Loucy (cell line): Measurements from ENCODE around the gene ATP13A4.

Source experiments
- H2AFZ ChIP-seq: fragments of 200-600 bp; sonication (generic); 2 replicates; pipeline ENCODE4 v1.6.0; 2016; ENCODE audit warnings: antibody characterized with exemption, mild to moderate bottlenecking, low read length, moderate library complexity
- H3F3A ChIP-seq: fragments of 200-600 bp; 2 replicates; pipeline ENCODE4 v1.6.0; 2016; ENCODE audit warnings: antibody characterized with exemption, low read depth, mild to moderate bottlenecking
- H3K27me3 ChIP-seq: fragments of 200-600 bp; sonication (generic); 2 replicates; pipeline ENCODE4 v1.6.1; 2014; ENCODE audit warnings: low read length, mild to moderate bottlenecking; ENCODE audit not compliant: insufficient read depth, poor library complexity, severe bottlenecking
- H3K36me3 ChIP-seq: fragments of 200-600 bp; sonication (generic); 2 replicates; pipeline ENCODE4 v1.6.1; 2016; ENCODE audit warnings: low read length; ENCODE audit not compliant: insufficient read depth
- H3K4me1 ChIP-seq: fragments of 200-600 bp; sonication (generic); 2 replicates; pipeline ENCODE4 v1.5.1; 2014; ENCODE audit warnings: low read length, mild to moderate bottlenecking; ENCODE audit not compliant: insufficient read depth, poor library complexity, severe bottlenecking
- H3K4me2 ChIP-seq: fragments of 200-600 bp; sonication (generic); 2 replicates; pipeline ENCODE4 v1.6.0; 2014; ENCODE audit warnings: antibody characterized with exemption, low read length, low read depth, mild to moderate bottlenecking; ENCODE audit not compliant: poor library complexity, severe bottlenecking
- H3K4me3 ChIP-seq: fragments of 200-600 bp; sonication (generic); 2 replicates; pipeline ENCODE4 v1.5.1; 2014; ENCODE audit warnings: low read length, mild to moderate bottlenecking, mixed read lengths; ENCODE audit not compliant: poor library complexity, severe bottlenecking
- H3K79me2 ChIP-seq: fragments of 200-600 bp; sonication (generic); 2 replicates; pipeline ENCODE4 v1.6.1; 2014; ENCODE audit warnings: low read length; ENCODE audit not compliant: insufficient read depth
- H3K9ac ChIP-seq: fragments of 200-600 bp; sonication (generic); 2 replicates; pipeline ENCODE4 v1.6.0; 2014; ENCODE audit warnings: mild to moderate bottlenecking, low read depth, low read length, moderate library complexity; ENCODE audit not compliant: poor library complexity, severe bottlenecking
- H3K9me2 ChIP-seq: fragments of 200-600 bp; sonication (generic); replicated peaks from 2 replicates; pipeline ENCODE4 v1.6.1; 2016; ENCODE audit warnings: low read depth, low read length, mixed read lengths
- H3K9me3 ChIP-seq: fragments of 200-600 bp; sonication (generic); 2 replicates; pipeline ENCODE4 v1.6.1; 2014; ENCODE audit warnings: mild to moderate bottlenecking, antibody characterized with exemption, low read length, low read depth; ENCODE audit not compliant: insufficient read depth
- H4K20me1 ChIP-seq: fragments of 200-600 bp; sonication (generic); 2 replicates; pipeline ENCODE4 v1.6.0; 2014; ENCODE audit warnings: antibody characterized with exemption, low read length, mild to moderate bottlenecking; ENCODE audit not compliant: insufficient read depth, poor library complexity, severe bottlenecking
- CTCF ChIP-seq: fragments of 200-600 bp; sonication (generic); conservative IDR thresholded peaks from 2 replicates; pipeline ENCODE4 v1.5.1; 2014; ENCODE audit warnings: mild to moderate bottlenecking, antibody characterized with exemption, low read length
- EZH2phosphoT487 ChIP-seq: fragments of 200-600 bp; IDR thresholded peaks from 2 replicates; pipeline ENCODE4 v1.6.1; 2018; ENCODE audit warnings: antibody characterized with exemption, mild to moderate bottlenecking, moderate library complexity, borderline replicate concordance

The ATP13A4 gene

GRCh38 chr3:193377591-193377990 lies 177.1 kb downstream of the ATP13A4 start:
- Histone ChIP-seq H3K9me3 (no peaks in the 10 kb centered on the region), H2AFZ (no peak overlapping the region), H3K79me2 (no peaks in the 10 kb centered on the region), H3K27me3 (no peaks in the 10 kb centered on the region), H4K20me1 (no peaks in the 10 kb centered on the region), H3K4me2 (no peak overlapping the region), H3K4me1 (no peaks in the 10 kb centered on the region), H3K4me3 (no peak overlapping the region), H3K9ac (no peak overlapping the region), H3F3A (no peaks in the 10 kb centered on the region), H3K9me2 (no peaks in the 10 kb centered on the region), H3K36me3 (no peaks in the 10 kb centered on the region)
- TF ChIP-seq CTCF: no peak
- TF ChIP-seq EZH2phosphoT487: no peak

- no peaks in the 10 kb centered on the region for H3K27me3 ChIP-seq
These were observed 179.1 kb downstream of the ATP13A4 start for GRCh38 chr3:193375614-193376013.

DNA sequence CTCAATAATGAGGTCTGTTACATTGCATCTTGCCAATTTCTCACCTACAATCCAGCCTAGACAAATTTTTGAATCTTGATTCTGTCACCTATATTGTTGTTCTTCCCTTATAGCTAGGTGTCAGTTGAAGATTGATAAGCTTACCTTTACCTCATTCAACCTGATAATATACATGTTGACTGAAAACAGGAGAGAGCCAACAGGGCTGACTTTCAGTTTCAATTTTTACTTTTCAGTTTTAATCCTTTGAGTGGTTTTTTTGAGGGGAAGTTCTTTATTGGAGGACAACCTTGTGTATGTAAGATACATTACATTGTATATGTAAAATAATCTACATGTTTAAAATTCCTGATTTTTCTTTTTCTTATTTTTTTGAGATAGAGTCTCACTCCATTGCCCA lies 181.9 kb downstream of the ATP13A4 start:
- Histone ChIP-seq H3K4me2 (no peak overlapping the region), H3K36me3 (no peaks in the 10 kb centered on the region), H3K9me2 (no peaks in the 10 kb centered on the region), H3K4me1 (no peaks in the 10 kb centered on the region), H3F3A (no peaks in the 10 kb centered on the region), H3K27me3 (no peaks in the 10 kb centered on the region), H3K4me3 (no peak overlapping the region), H3K9ac (no peak overlapping the region), H4K20me1 (no peaks in the 10 kb centered on the region), H3K79me2 (no peaks in the 10 kb centered on the region), H3K9me3 (no peaks in the 10 kb centered on the region), H2AFZ (no peak overlapping the region)
- TF ChIP-seq CTCF (no peak), EZH2phosphoT487 (no peak)

More at GRCh38 chr3:193375614-193376013, 179.1 kb downstream of the ATP13A4 start:
- no peak overlapping the region for H3K4me3 ChIP-seq
- H3K4me1 ChIP-seq: no peaks in the 10 kb centered on the region
- no peaks in the 10 kb centered on the region for H3K9me3 ChIP-seq
- no peaks in the 10 kb centered on the region for H4K20me1 ChIP-seq
- no peaks in the 10 kb centered on the region for H3F3A ChIP-seq
- no peak overlapping the region for H3K4me2 ChIP-seq
- no peak overlapping the region for H3K9ac ChIP-seq
- H3K36me3 ChIP-seq: no peaks in the 10 kb centered on the region
- H3K79me2 ChIP-seq: no peaks in the 10 kb centered on the region
- H2AFZ ChIP-seq: no peak overlapping the region
- TF ChIP-seq EZH2phosphoT487: no peak
- H3K9me2 ChIP-seq: no peaks in the 10 kb centered on the region

DNA sequence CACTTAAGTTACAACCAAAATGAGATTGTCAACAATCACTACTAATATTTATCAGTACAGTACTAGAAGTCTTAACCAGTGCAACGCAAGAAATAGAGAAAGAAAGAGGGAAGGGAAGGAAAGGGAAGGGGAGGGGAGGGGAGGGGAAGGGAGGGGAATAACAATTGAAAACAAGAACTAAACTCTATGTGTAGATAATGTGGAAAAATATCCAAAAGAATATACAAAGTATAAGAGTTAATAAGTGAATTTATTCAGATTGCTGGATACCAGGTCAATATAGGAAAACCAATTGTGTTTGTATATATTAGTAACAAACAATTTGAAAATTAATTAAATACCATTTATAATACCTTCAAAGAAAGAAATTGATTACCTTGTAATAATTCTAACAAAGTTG lies 186.8 kb downstream of the ATP13A4 start:
- Histone ChIP-seq H3K9me2 (no peaks in the 10 kb centered on the region), H4K20me1 (no peaks in the 10 kb centered on the region), H3K9ac (no peak overlapping the region), H3K27me3 (no peaks in the 10 kb centered on the region), H3K36me3 (no peaks in the 10 kb centered on the region), H3K4me2 (no peak overlapping the region), H3K79me2 (no peaks in the 10 kb centered on the region), H3K9me3 (no peaks in the 10 kb centered on the region), H3F3A (no peaks in the 10 kb centered on the region), H3K4me3 (no peak overlapping the region), H2AFZ (no peak overlapping the region), H3K4me1 (no peaks in the 10 kb centered on the region)
- TF ChIP-seq EZH2phosphoT487: no peak
- no peak for TF ChIP-seq CTCF
